ENCODE measurements around the gene BLOC1S2. TPM values are rescaled to one million over a fixed set of nuclear protein-coding genes. Genes with fewer than 3 reads are reported as not detected.
"Not testable (repeated sequence)": the region's sequence is repeated elsewhere in the genome, so short reads cannot be mapped to it uniquely, and the experiment has no call there.

Gene BLOC1S2
- total and polyA plus RNA-seq, 2 experiments from 2014 or later: 56.7 to 97.6 TPM

- H3K9me2 ChIP-seq (ENCODE audit: insufficient read depth): no peaks in the 10 kb centered on the region
- H3K4me2 ChIP-seq (ENCODE audit: unreplicated experiment): peak overlapping the region; percentile 1
- H3K36me3 ChIP-seq (ENCODE audit: low read depth): peaks cover 36% of the 10 kb centered on the region
- peaks cover 31% of the 10 kb centered on the region for H3K4me1 ChIP-seq (ENCODE audit: insufficient read depth)
- peaks cover 23% of the 10 kb centered on the region for H3F3A ChIP-seq (ENCODE audit: insufficient read depth)
- no peaks in the 10 kb centered on the region for H3K9me3 ChIP-seq (ENCODE audit: low read depth)
- no peak overlapping the region for H3K4me3 ChIP-seq
- no peak for DNase-seq
- no peak overlapping the region for H2AFZ ChIP-seq
- no peak overlapping the region for H3K27ac ChIP-seq
- in situ Hi-C loops (cut with MboI): no loop called here
- H3K27me3 ChIP-seq (replicated peaks; ENCODE audit: insufficient read depth): no peaks in the 10 kb centered on the region
- 62 to 75% methylated on average over 3 of the region's 3 CpGs for WGBS, 2 experiments (ENCODE audit: low coverage in 1 of 2, low lambda C conversion rate in 2 of 2, missing lambda C conversion rate in 2 of 2)
- no peak overlapping the region for H3K9ac ChIP-seq
- TF ChIP-seq EZH2phosphoT487 (IDR thresholded peaks at IDR 0.05; ENCODE audit: insufficient read depth, low read depth) (no peak), EZH2 (IDR thresholded peaks at IDR 0.05; ENCODE audit: insufficient read depth, poor library complexity, severe bottlenecking) (no peak)
- peaks cover 69% of the 10 kb centered on the region for H3K79me2 ChIP-seq (ENCODE audit: insufficient read depth)
- no peaks in the 10 kb centered on the region for H4K20me1 ChIP-seq (ENCODE audit: insufficient read depth)
Observed at GRCh38 chr10:100282907-100283306, 3.6 kb downstream of the BLOC1S2 start.

DNA sequence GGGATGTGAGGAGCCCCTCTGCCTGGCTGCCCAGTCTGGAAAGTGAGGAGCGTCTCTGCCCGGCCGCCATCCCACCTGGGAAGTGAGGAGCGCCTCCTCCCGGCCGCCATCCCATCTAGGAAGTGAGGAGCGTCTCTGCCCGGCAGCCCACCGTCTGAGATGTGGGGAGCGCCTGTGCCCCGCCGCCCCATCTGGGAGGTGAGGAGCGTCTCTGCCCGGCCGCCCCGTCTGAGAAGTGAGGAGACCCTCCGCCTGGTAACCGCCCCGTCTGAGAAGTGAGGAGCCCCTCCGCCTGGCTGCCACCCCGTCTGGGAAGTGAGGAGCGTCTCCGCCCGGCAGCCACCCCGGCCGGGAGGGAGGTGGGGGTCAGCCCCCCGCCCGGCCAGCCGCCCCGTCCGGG is 9.5 kb downstream of the BLOC1S2 start:
- in situ Hi-C loops (cut with MboI); DNase-seq; H3K27me3 ChIP-seq (replicated peaks; ENCODE audit: insufficient read depth); H3K4me1 ChIP-seq (ENCODE audit: insufficient read depth); H3K4me3 ChIP-seq; H3K9ac ChIP-seq; H3K9me3 ChIP-seq (ENCODE audit: low read depth); H3K27ac ChIP-seq; H3K9me2 ChIP-seq (ENCODE audit: insufficient read depth); H2AFZ ChIP-seq; H3K4me2 ChIP-seq (ENCODE audit: unreplicated experiment); H4K20me1 ChIP-seq (ENCODE audit: insufficient read depth): not testable (repeated sequence)
- Histone ChIP-seq H3F3A (ENCODE audit: insufficient read depth) (peaks cover 35% of the 10 kb centered on the region), H3K36me3 (ENCODE audit: low read depth) (peaks cover 41% of the 10 kb centered on the region), H3K79me2 (ENCODE audit: insufficient read depth) (peaks cover 31% of the 10 kb centered on the region)
- WGBS, 2 experiments (ENCODE audit: low coverage in 1 of 2, low lambda C conversion rate in 2 of 2, missing lambda C conversion rate in 2 of 2): 92% methylated on average over 7 to 22 of the region's 31 CpGs

- Histone ChIP-seq H2AFZ (peak within 1 kb of the TSS; percentile 100), H3K9ac (peak within 1 kb of the TSS; percentile 96), H3K4me3 (peak within 1 kb of the TSS; percentile 93), H3K36me3 (ENCODE audit: low read depth) (peaks cover 4% of the 10 kb centered on the region; the same call in 1 of the 2 replicates), H3F3A (ENCODE audit: insufficient read depth) (peaks cover 19% of the 10 kb centered on the region), H3K4me1 (ENCODE audit: insufficient read depth) (0 out of 2 replicates have a peak, but pooled peaks cover 6% of the 10 kb centered on the region), H3K9me2 (ENCODE audit: insufficient read depth) (no peaks in the 10 kb centered on the region), H3K9me3 (ENCODE audit: low read depth) (no peaks in the 10 kb centered on the region), H4K20me1 (ENCODE audit: insufficient read depth) (no peaks in the 10 kb centered on the region), H3K27ac (peak within 1 kb of the TSS; percentile 82), H3K27me3 (replicated peaks; ENCODE audit: insufficient read depth) (no peaks in the 10 kb centered on the region), H3K4me2 (ENCODE audit: unreplicated experiment) (peak within 1 kb of the TSS; percentile 90), H3K79me2 (ENCODE audit: insufficient read depth) (peaks cover 50% of the 10 kb centered on the region)
- in situ Hi-C loops (cut with MboI): no loop called here
- TF ChIP-seq EZH2 (IDR thresholded peaks at IDR 0.05; ENCODE audit: insufficient read depth, poor library complexity, severe bottlenecking) (no peak), EZH2phosphoT487 (IDR thresholded peaks at IDR 0.05; ENCODE audit: insufficient read depth, low read depth) (no peak)
- DNase-seq: peak; percentile 93
- WGBS, 2 experiments (ENCODE audit: low coverage in 1 of 2, low lambda C conversion rate in 2 of 2, missing lambda C conversion rate in 2 of 2): 1 to 4% methylated on average over 48 to 49 of the region's 49 CpGs
Observed at GRCh38 chr10:100267239-100268104, 19.0 kb downstream of the BLOC1S2 start, which contains the start of gene CWF19L1. TSS of gene CWF19L1 (minus strand) at chr10:100267638. CDS start at chr10:100267593, 45 bp downstream.

GRCh38 chr10:100265821-100266485 is 20.5 kb downstream of the BLOC1S2 start:
- no peaks in the 10 kb centered on the region; the same call in 1 of the 2 replicates for H3K36me3 ChIP-seq (ENCODE audit: low read depth)
- in situ Hi-C loops (cut with MboI): no loop called here
- no peaks in the 10 kb centered on the region for H3K9me3 ChIP-seq (ENCODE audit: low read depth)
- H3K9me2 ChIP-seq (ENCODE audit: insufficient read depth): no peaks in the 10 kb centered on the region
- H3K27me3 ChIP-seq (replicated peaks; ENCODE audit: insufficient read depth): no peaks in the 10 kb centered on the region
- 0 out of 2 replicates have a peak, but pooled peaks cover 6% of the 10 kb centered on the region for H3K4me1 ChIP-seq (ENCODE audit: insufficient read depth)
- DNase-seq: peak; percentile 21
- 90 to 91% methylated on average over 15 of the region's 15 CpGs for WGBS, 2 experiments (ENCODE audit: low coverage in 1 of 2, low lambda C conversion rate in 2 of 2, missing lambda C conversion rate in 2 of 2)
- no peak overlapping the region for H2AFZ ChIP-seq
- H3K79me2 ChIP-seq (ENCODE audit: insufficient read depth): peaks cover 62% of the 10 kb centered on the region
- no peak overlapping the region for H3K27ac ChIP-seq
- H3K9ac ChIP-seq: peak overlapping the region; percentile 96; the same call in 1 of the 2 replicates
- peaks cover 7% of the 10 kb centered on the region for H3F3A ChIP-seq (ENCODE audit: insufficient read depth)
- no peak for TF ChIP-seq EZH2 (IDR thresholded peaks at IDR 0.05; ENCODE audit: insufficient read depth, poor library complexity, severe bottlenecking)
- no peak for TF ChIP-seq EZH2phosphoT487 (IDR thresholded peaks at IDR 0.05; ENCODE audit: insufficient read depth, low read depth)
- H3K4me2 ChIP-seq (ENCODE audit: unreplicated experiment): peak overlapping the region; percentile 87
- no peaks in the 10 kb centered on the region for H4K20me1 ChIP-seq (ENCODE audit: insufficient read depth)
- H3K4me3 ChIP-seq: peak overlapping the region; percentile 93

Data from GM23248 (cell line).